Mesenteric fat pad (tissue), 1 donor: ENCODE data around the gene LRRC7. TPM values are rescaled to one million over a fixed set of nuclear protein-coding genes. Genes with fewer than 3 reads are reported as not detected.

ENCODE experiments used
- DNase-seq: peaks from one replicate; pipeline ENCODE4 v3.0.0-alpha.2; 2020; ENCODE audit warnings: low spot score
- total RNA-seq: library from RNA; stranded (reverse); fragmentation: NEBNext Ultra II Directional; extraction: Animal tissue kit (Norgen Biotek cat#: 25700); gene quantifications from one replicate; pipeline ENCODE4 v1.2.1, GENCODE V29; 2021
- donor health status: DM: yes; HTN: yes; CAD: no.

Gene LRRC7
- total RNA-seq, 1 donor from 2014 or later, result 0.03 TPM

DNA sequence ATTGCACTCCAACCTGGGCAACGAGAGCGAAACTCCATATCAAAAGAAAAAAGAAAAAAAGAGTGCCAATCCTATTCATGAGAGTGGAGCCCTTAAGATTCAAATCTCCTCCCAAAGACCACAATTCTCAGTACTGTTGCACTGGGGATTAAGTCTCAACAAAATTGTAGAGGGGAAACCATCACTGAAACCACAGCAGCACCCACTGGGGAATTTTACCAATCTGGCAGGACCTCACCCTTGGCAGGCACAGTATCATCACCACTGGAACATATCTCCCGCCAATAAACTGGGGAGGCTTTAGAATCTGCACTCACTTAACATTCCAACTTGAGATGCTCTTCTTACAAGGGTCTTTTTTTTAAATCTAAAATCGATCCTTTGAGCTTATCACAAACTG lies 596.6 kb downstream of the LRRC7 start:
- no peak for DNase-seq

DNA sequence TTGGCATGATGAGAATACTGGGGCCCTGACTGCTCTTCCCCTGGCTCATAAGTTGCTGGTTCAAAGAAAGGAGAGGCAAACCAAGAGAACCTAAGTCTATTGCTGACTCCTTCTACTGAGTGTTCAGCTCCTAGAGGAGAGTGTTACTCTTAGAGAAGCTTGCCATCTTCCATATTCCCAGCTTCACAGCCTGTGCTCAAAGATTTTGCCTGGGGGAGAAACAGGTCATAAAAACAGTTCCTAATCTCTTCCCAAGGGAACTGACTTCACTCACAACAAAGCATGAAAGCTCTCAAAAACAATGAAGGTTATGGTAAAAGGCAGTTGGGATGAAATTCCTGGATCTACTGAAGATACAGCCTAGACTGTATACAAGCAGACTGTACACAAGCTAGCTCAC lies 600.6 kb downstream of the LRRC7 start:
- DNase-seq, result no peak

DNA sequence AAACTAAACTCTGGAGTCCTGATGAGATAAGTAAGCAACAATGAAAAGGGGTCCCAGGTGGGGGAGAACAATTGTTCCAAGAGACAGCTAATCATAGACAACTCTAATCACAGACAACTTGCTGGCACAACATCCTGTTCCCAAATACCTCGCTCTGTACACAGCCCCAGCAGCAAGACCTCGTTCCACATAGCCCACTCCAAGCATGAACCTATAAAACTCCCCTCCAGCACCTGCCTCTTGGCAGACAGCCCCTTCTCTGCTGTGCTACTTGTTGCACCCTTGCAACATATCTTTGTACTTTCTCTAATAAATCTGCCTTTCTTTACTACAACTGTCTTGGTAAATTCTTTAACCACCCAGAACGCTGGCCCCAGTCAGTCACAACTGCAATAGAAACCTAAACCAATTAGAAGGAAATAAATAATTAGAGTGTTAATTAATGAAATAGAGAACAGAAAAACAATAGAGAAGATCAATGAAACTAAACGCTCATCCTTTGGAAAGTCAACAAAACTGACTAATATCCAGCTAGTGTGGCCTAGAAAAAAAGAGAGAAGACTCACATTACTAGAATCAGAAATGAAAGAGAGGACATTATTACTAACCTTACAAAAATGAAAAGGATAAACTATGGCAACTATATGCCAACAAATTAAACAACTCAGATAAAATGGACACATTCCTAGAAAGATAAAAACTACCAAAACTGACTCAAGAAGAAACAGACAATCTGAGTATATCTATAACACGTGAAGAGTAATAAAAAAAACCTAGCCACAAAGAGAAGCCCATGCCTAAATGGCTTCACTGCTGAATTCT lies 601.5 kb downstream of the LRRC7 start:
- DNase-seq, result no peak

DNA sequence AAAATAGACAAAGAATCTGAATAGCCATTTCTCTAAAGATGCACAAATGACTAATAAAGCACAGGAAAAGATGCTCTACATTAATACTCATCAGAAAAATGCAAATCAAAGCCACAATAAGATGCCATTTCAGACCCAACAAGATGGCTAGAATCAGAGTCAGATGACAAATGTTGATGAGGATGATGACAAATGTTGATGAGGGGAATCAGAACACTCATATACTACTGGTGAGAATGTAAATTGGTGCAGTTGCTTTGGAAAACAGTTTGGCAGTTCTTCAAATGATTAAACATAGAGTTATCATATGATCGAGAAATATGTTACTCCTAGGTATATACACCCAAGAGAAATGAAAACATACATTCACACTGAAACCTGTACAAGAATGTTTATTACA lies 603.8 kb downstream of the LRRC7 start:
- no peak for DNase-seq
